Measurements from ENCODE around the gene POLG2. TPM values are rescaled to one million over a fixed set of nuclear protein-coding genes. Genes with fewer than 3 reads are reported as not detected.

The POLG2 gene
- total and polyA plus RNA-seq, 9 of the 15 experiments (the other 6 are each of a cell fraction or from before 2014, with no cell fraction given): 13.4 to 44.8 (median 37.0) TPM

DNA sequence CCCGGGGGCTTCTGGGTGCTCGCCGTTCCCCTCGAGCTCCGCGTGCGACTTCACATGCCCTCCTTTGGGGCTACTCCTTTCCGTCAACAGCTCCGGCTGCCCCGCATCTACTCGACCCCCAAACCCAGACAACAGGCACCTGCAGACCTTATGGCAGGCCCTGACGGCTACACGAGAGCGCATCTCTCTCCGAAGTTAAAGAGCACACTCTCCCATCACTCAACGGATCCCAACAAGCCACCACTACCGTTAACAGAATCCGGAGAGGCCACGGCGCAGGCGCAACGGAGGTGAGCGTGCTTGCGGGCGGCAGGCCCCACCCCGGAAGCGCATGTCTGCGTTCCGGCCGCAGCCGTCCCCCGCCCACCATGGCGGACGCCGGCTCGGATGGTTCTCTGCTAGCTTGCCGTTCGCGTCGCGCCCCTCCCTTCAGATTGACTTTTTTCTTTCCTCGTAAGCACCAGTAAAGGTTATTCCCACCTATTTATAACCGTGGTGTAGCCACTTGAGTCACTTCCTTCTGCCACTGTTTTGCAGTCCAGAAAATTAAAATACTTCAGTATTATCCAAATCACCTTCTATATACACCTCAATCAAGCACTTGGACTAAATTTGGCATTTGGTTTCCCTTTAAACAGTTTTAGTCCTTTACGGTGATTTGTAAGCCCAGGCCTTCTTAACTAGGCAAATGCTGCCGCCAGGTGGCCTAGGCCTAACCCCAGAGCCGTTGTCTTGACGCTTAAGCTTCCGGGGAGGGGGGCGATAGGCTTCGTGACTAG is at the start of gene POLG2 (continued):
- TF ChIP-seq, protein P1, sequence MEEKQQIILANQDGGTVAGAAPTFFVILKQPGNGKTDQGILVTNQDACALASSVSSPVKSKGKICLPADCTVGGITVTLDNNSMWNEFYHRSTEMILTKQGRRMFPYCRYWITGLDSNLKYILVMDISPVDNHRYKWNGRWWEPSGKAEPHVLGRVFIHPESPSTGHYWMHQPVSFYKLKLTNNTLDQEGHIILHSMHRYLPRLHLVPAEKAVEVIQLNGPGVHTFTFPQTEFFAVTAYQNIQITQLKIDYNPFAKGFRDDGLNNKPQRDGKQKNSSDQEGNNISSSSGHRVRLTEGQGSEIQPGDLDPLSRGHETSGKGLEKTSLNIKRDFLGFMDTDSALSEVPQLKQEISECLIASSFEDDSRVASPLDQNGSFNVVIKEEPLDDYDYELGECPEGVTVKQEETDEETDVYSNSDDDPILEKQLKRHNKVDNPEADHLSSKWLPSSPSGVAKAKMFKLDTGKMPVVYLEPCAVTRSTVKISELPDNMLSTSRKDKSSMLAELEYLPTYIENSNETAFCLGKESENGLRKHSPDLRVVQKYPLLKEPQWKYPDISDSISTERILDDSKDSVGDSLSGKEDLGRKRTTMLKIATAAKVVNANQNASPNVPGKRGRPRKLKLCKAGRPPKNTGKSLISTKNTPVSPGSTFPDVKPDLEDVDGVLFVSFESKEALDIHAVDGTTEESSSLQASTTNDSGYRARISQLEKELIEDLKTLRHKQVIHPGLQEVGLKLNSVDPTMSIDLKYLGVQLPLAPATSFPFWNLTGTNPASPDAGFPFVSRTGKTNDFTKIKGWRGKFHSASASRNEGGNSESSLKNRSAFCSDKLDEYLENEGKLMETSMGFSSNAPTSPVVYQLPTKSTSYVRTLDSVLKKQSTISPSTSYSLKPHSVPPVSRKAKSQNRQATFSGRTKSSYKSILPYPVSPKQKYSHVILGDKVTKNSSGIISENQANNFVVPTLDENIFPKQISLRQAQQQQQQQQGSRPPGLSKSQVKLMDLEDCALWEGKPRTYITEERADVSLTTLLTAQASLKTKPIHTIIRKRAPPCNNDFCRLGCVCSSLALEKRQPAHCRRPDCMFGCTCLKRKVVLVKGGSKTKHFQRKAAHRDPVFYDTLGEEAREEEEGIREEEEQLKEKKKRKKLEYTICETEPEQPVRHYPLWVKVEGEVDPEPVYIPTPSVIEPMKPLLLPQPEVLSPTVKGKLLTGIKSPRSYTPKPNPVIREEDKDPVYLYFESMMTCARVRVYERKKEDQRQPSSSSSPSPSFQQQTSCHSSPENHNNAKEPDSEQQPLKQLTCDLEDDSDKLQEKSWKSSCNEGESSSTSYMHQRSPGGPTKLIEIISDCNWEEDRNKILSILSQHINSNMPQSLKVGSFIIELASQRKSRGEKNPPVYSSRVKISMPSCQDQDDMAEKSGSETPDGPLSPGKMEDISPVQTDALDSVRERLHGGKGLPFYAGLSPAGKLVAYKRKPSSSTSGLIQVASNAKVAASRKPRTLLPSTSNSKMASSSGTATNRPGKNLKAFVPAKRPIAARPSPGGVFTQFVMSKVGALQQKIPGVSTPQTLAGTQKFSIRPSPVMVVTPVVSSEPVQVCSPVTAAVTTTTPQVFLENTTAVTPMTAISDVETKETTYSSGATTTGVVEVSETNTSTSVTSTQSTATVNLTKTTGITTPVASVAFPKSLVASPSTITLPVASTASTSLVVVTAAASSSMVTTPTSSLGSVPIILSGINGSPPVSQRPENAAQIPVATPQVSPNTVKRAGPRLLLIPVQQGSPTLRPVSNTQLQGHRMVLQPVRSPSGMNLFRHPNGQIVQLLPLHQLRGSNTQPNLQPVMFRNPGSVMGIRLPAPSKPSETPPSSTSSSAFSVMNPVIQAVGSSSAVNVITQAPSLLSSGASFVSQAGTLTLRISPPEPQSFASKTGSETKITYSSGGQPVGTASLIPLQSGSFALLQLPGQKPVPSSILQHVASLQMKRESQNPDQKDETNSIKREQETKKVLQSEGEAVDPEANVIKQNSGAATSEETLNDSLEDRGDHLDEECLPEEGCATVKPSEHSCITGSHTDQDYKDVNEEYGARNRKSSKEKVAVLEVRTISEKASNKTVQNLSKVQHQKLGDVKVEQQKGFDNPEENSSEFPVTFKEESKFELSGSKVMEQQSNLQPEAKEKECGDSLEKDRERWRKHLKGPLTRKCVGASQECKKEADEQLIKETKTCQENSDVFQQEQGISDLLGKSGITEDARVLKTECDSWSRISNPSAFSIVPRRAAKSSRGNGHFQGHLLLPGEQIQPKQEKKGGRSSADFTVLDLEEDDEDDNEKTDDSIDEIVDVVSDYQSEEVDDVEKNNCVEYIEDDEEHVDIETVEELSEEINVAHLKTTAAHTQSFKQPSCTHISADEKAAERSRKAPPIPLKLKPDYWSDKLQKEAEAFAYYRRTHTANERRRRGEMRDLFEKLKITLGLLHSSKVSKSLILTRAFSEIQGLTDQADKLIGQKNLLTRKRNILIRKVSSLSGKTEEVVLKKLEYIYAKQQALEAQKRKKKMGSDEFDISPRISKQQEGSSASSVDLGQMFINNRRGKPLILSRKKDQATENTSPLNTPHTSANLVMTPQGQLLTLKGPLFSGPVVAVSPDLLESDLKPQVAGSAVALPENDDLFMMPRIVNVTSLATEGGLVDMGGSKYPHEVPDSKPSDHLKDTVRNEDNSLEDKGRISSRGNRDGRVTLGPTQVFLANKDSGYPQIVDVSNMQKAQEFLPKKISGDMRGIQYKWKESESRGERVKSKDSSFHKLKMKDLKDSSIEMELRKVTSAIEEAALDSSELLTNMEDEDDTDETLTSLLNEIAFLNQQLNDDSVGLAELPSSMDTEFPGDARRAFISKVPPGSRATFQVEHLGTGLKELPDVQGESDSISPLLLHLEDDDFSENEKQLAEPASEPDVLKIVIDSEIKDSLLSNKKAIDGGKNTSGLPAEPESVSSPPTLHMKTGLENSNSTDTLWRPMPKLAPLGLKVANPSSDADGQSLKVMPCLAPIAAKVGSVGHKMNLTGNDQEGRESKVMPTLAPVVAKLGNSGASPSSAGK (IDR thresholded peaks at IDR 0.05): peak; percentile 89
- TF ChIP-seq FOSL1 (tag; conservative IDR thresholded peaks at IDR 0.05) (0 out of 2 replicates have a peak, but pooled peaks have one; percentile 10), MEF2D (tag; conservative IDR thresholded peaks at IDR 0.05; ENCODE audit: low read depth) (peak; percentile 50; the same call in 1 of the 2 replicates), RFX7 (CRISPR knock-in tag; IDR thresholded peaks at IDR 0.05) (no peak), ZNF253 (CRISPR knock-in tag; conservative IDR thresholded peaks at IDR 0.05) (peak; percentile 64; the same call in 1 of the 2 replicates), GABPA (tag; conservative IDR thresholded peaks at IDR 0.05; ENCODE audit: low read depth) (peak; percentile 93), RAD51 (IDR thresholded peaks at IDR 0.05; ENCODE audit: borderline replicate concordance, low read depth) (peak; percentile 6; the same call in 1 of the 2 replicates), ZNF695 (CRISPR knock-in tag; IDR thresholded peaks at IDR 0.05) (0 out of 2 replicates have a peak, but pooled peaks have one; percentile 54), DMBX1 (CRISPR knock-in tag; IDR thresholded peaks at IDR 0.05; ENCODE audit: borderline replicate concordance) (0 out of 2 replicates have a peak, but pooled peaks have one; percentile 27), CREB1 (IDR thresholded peaks at IDR 0.05) (peak; percentile 55), CREB1 (CRISPR knock-in tag; IDR thresholded peaks at IDR 0.05) (peak; percentile 50; the same call in 1 of the 2 replicates)
- TF ChIP-seq, protein P2, sequence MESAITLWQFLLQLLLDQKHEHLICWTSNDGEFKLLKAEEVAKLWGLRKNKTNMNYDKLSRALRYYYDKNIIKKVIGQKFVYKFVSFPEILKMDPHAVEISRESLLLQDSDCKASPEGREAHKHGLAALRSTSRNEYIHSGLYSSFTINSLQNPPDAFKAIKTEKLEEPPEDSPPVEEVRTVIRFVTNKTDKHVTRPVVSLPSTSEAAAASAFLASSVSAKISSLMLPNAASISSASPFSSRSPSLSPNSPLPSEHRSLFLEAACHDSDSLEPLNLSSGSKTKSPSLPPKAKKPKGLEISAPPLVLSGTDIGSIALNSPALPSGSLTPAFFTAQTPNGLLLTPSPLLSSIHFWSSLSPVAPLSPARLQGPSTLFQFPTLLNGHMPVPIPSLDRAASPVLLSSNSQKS (CRISPR knock-in tag; IDR thresholded peaks at IDR 0.05): 0 out of 2 replicates have a peak, but pooled peaks have one; percentile 36
- TF ChIP-seq, protein P3, sequence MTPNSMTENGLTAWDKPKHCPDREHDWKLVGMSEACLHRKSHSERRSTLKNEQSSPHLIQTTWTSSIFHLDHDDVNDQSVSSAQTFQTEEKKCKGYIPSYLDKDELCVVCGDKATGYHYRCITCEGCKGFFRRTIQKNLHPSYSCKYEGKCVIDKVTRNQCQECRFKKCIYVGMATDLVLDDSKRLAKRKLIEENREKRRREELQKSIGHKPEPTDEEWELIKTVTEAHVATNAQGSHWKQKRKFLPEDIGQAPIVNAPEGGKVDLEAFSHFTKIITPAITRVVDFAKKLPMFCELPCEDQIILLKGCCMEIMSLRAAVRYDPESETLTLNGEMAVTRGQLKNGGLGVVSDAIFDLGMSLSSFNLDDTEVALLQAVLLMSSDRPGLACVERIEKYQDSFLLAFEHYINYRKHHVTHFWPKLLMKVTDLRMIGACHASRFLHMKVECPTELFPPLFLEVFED (CRISPR knock-in tag; conservative IDR thresholded peaks at IDR 0.05): peak; percentile 93; the same call in 1 of the 2 replicates
